GM19324 (cell line): ENCODE measurements around the gene TPRX2.
"Not testable (repeated sequence)": the region's sequence is repeated elsewhere in the genome, so short reads cannot be mapped to it uniquely, and the experiment has no call there.

ENCODE experiments used
- ATAC-seq: cut with Tn5 transposase; IDR thresholded peaks from one replicate; pipeline ENCODE4 v1.9.1; 2021; ENCODE audit warnings: mild to moderate bottlenecking, moderate library complexity; ENCODE audit not compliant: unreplicated experiment, low FRiP score

The TPRX2 gene, protein sequence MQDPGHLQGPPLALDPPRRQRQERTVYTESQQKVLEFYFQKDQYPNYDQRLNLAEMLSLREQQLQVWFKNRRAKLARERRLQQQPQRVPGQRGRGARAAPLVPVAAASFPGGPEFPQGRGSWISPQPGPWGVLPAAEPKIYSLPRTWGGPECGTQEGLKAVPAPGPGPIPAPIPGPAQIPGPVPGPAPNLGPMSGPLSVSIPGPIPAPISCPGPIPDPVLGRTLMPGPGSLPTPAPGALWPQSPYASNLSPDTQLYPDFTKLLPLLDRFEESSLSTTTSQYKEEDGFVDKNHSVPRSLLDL

DNA sequence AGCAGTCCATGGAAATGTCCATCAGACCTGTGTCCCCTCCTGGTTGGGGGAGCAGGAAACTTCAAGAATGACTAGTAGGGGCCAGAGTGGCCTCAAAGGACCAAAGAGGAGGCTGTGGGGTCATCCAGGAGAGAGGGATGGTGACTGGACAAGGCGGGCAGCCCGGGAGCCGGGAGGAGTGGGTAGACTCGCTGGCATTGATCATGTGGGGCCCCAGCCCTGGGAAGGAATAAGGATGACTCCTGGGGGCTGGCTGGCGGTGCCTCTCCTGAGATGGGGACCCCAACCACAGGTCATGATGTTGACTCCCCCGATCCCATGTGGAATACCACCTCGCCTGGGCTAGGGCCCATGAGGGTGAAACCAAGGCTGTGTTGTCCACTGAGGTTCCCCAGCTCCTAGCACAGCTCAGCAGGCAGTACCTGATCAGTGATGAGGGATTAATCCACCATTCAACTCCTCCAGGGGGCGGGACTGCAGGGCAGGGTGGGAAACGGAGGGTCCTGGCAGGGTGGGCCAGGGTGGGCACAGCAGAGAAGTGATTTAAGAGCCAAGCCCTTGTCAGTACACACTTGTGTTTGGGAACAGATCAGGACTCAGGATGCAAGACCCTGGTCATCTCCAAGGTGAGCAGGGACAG lies at the start of gene TPRX2:
TPRX2 (plus strand) TSS at position 590 of the 640 bp plus-strand sequence; CDS start at position 602, 12 bp downstream.
- ATAC-seq, result not testable (repeated sequence)

DNA sequence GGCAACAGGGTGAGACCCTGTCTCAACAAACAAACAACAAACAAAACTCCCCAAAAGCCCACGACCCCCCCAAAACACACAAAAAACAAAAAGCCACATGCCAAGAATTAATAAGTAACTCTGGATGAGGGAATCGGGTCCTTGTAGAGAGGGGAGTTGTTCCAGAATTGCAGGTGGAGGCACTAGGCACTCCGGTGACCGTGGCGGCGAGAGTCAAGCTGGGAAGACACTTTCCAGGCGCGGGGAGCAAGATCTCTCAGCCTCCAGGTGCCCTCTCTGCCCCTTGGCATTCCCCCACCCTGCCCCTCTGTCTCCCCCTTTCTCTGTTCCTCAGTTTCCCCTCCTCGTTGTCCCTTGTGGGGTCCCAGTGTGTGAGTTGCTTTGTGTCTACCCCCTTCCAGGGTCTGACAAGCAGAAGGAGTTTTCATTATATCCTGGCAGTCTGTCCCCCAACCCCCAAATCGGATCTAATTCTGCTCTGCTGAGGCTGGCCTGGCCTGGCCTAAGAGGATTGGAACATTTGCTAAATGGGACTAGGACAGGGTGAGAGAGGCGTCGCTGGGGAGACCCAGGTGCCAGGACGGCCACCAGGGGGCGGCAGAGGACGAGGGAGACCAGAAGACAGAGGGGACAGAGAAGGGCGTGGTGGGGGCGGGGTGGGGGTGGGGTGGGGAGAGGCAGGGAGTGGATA lies 45.6 kb upstream of the TPRX2 start:
- no peak for ATAC-seq

DNA sequence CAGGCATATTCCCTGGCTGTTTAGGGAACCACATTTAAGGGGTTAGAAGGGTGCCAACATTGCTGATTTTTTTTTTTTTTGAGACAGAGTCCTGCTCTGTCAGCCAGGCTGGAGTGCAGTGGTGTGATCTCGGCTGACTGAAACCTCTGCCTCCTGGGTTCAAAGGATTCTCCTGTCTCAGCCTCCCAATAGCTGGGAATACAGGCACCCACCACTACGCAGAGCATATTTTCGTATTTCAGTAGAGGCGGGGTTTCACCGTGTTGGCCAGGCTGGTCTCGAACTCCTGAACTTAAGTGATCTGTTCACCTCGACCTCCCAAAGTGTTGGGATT lies 45.1 kb upstream of the TPRX2 start:
- ATAC-seq, result no peak

DNA sequence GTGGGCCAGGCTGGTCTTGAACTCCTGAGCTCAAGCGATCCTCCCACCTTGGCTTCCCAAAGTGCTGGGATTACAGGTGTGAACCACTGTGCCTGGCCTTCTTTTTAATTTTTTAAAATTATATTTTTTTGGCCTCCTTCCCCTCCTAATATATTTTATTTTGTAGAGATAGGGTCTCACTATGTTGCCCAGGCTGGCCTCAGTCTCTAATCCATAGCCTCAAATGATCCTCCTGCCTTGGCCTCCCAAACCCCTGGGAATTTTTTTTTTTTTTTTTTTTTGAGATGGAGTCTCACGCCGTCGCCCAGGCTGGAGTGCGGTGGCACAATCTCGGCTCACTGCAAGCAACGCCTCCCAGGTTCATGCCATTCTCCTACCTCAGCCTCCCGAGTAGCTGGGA lies 42.8 kb upstream of the TPRX2 start:
- ATAC-seq, result not testable (repeated sequence)

DNA sequence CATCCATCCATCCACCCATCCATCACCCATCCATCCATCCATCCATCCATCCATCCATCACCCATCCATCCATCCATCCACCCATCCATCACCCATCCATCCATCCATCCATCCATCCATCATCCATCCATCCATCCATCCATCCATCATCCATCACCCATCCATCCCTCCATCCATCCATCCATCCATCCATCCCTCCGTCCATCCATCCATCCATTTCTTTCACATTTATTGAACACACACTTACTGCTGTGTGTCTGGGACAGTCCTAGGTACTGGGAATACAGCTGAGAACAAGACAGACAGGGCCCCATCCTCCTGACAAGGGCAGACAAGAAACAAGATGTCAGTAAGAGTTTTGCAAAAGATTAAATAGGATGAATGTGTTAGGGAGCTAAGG lies 40.8 kb upstream of the TPRX2 start:
- not testable (repeated sequence) for ATAC-seq

DNA sequence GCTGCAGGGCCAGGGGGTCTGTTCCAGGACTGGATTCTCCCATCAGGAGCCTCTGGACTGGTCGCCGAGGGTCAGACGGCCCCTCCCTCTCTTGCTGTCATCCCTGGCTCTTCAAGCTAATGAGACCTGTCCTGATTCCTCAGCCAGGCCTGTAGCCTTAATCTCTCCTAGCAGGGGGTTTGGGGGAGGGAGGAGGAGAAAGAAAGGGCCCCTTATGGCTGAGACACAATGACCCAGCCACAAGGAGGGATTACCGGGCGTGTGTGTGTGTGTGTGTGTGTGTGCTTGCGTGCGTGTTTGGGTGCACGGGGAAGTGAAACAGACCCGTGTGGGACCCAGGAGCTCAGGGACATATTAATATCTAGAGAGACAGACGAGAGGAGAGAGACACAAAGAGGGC lies 39.2 kb upstream of the TPRX2 start:
- ATAC-seq, result no peak

DNA sequence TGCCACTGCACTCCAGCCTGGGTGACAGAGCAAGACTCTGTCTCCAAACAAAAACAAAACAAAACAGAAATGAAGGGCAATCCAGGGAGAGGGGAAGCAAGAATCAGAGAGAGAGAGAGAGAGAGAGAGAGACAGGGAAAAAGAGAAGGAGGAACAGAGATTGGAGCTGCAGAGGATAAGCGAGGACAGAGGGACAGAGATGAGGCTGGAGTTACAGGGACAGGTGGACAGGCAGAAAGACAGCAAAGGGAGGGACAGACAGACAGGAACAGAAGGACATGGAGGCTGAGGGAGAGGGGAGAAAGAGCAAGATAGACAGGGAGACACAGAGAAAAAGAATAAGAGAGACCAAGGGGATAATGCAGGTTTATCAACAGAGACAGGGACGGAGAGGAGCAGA lies 38.6 kb upstream of the TPRX2 start:
- ATAC-seq, result no peak

DNA sequence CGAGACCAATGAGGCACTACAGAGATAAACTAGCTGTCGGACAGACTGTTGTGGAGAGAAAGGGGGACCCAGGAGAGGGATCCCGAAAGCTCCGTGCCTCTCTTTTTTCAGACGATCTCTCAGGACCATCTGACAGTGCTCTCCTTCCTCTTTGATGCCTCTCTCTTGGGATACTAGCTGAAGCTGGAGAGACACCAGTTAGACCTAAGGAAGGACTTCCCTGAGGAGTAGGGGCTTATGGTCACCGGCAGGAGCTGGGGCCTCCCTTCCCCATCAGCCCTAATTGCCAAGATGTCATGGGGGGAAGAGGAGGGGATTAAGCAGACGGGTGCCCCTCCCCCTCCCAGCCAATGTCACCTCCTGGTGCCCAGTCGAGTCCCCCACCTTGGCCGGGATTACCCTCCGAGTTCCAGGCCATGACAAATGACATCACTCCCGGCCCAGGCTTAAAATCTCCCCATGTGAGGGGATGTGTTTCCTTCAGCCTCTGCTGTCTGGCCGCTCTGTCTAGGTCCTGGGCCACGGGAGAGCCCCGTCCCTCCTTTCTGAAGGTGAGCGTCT lies 37.5 kb upstream of the TPRX2 start, which contains the start of gene CRX:
CRX (plus strand) TSS at position 478 of the 561 bp plus-strand sequence. CDS start 12,507 bp downstream, outside the sequence.
- no peak for ATAC-seq

DNA sequence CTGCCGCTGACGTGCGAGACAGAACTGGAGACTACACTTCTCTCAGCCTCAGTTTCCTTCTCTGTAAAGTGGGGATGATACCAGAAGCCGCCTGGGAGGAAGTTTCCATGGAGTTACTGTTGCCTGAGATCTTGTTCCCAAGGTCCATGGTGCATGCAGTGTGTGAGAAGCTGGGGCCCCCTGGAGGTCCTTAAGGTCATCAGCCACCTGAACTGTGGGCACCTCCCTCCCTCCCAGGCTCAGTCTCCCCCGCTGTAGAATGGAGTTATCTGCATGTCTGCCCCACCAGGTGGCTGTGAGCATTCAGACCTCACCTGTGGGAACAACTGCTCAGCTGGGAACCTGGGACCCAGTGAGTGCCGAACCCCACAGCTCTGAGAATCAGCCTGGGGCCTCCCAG lies 34.6 kb upstream of the TPRX2 start:
- ATAC-seq, result no peak

DNA sequence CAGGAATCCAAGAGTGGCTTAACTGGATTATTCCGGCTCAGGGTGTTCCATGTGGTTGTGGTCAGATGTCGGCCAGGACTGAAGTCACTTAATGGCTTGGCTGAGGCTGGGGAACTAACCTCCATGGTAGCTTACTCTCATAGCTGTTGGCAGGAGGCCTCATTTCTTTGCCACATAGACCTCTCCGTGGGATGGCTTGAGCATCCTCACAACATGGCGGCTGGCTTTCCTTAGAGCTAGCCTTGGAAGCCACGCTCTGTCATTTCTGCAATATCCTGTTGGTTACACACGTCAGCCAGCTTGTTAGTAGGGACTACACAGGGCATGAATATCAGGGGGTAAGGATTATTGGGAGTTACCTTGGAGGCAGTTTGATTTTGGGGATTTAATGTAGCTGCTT lies 32.2 kb upstream of the TPRX2 start:
- ATAC-seq, result no peak

DNA sequence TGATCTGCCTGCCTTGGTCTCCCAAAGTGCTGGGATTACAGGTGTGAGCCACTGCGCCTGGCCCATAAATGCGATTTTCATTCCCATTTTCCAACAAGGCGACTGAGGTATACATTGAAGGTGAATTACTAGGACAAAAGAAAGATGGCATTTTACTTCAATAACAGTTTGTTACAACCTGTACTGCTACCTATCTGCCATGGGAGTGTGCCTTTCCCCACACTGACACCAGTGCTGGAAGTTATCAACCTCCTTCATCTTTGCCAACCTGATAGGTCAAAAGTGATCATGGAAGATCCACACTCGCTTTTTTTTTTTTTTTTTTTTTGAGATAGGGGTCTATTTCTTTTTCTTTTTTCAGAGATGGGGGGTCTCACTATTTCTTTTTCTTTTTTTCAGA lies 26.3 kb upstream of the TPRX2 start:
- ATAC-seq, result no peak

DNA sequence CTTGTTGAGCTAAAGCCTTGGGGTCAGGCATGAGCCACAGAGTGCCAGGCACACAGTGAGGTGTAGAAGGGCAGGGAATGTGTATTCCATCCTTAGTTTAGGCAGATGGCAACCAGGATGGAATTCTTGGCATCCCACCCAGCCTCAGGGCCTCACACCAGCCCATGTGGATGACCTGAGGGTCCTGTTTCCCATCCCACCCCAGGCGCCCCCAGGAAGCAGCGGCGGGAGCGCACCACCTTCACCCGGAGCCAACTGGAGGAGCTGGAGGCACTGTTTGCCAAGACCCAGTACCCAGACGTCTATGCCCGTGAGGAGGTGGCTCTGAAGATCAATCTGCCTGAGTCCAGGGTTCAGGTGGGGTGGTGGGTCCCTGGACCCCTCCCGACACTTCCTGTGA lies 23.0 kb upstream of the TPRX2 start:
- ATAC-seq, result no peak

DNA sequence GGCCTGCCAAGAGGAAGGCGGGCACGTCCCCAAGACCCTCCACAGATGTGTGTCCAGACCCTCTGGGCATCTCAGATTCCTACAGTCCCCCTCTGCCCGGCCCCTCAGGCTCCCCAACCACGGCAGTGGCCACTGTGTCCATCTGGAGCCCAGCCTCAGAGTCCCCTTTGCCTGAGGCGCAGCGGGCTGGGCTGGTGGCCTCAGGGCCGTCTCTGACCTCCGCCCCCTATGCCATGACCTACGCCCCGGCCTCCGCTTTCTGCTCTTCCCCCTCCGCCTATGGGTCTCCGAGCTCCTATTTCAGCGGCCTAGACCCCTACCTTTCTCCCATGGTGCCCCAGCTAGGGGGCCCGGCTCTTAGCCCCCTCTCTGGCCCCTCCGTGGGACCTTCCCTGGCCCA lies 19.6 kb upstream of the TPRX2 start:
- ATAC-seq, result no peak

DNA sequence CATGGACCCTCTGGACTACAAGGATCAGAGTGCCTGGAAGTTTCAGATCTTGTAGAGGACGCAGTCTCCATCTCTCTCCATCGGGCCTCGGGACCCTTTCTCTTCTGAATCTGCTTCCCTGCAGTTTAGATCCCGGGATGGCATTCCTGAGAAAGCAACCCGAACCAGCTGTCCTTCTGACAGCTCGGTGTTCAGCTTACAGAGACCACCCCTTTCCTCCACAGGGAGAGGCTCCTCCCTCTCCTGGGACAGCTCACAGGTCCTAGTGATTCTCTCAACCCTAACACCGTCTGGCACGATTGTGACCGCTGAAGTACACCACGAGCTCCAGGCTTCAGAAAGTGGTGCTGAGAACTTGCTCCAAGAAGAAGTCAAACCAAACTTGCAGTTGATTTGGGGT lies 19.1 kb upstream of the TPRX2 start:
- no peak for ATAC-seq

DNA sequence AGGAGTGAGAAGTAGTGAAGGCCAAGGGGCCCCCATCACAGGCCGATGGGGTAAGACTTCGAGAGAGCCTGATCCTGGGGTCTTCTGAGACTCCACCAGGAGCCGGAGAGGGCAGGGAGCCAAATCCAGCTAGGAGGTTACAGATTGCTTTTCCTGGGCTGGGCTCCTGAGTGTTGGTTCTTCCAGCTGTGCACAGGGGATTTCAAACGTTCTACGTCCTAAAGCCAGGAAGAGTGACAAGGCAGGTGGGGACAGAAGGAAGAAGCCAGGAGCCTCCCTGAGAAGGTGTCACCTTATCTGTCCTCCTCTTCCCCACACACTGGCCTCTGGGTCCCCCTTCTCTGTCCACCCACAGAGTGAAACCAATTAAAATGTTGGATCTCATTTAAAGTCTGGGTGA lies 16.1 kb upstream of the TPRX2 start:
- no peak for ATAC-seq

DNA sequence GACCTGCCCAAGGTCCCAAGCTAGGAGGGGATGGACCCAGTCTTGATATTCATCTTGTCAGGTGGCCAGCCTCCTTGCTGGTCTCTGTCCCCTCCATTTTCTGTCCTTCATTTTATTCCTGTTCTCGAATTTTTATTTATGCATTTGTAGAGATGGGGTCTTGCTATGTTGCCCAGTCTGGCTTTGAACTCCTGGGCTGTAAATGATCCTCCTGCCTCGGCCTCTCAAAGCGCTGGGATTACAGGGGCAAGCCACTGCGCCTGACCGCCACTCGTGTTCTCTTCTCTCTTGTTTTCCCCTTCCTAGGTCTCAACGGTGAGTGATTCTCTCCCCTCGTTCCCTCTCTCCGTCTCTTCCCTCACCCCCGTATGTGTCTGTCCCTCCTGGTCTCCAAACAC lies 10.6 kb upstream of the TPRX2 start:
- ATAC-seq, result no peak

DNA sequence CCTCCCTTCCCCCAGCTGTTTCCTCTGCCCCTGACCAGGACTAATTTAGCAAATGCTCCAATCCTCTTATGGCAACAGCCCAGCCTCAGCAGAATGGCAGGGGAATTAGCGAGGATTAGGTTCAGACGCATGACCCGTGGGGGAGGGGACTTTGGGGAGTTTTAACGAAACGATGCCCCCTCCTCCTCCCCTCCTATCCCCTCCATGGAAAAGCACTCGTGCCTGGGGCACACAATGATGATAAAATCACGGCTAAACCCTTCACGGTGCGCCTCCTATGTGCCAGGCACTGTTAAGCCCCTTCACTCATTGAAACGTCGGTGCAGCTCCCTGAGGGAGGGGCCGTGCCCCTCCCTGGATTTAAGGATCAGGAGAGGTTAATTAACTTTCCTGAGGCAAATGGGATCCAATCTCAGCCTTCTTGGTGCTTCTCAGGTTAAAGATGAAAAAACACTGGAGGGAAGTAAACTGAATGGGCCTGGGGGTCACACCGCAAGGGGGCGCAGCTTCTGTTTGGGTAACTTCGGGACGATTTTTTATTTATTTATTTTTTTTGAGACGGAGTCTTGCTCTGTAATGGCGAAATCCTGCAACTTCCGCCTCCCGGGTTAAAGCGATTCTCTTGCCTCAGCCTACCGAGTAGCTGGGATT lies 10.1 kb upstream of the TPRX2 start:
- no peak for ATAC-seq

DNA sequence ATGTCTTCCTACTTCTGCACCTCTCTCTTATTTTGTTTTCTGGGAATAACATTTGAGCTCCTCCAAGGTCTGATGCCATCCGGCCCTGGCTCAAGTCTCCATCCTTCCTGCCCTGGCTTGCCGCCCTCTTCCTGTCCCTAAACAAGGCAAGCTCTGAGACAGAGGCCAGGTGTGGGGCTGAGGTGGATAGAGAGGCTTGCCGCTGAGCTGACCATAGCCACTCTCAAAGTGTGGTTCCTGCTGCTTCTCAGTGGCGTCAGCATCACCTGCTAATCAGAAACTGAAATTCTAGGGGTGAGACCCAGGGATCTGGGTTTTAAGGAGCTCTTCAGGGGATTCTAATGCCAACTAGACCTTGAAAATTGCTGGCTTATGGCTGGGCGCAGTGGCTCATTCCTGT lies 6.0 kb upstream of the TPRX2 start:
- no peak for ATAC-seq

DNA sequence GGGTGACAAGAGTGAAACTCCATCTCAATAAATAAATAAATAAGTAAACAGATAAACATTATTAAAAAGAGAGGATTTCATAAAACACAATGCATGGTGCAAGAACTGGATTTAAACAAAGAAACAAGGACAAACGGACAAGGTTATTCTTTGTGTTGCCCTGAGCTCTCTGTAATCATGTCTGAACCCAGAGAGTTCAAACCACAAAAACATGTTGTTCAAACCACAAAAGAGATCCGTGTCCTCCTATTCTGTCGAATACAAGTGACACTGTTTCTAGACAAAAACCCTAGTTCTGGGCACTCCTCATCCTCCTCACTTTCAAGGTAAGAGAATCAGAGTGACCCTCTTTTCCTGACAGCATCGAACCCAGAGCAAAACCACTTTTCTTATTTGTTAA lies 4.6 kb upstream of the TPRX2 start:
- no peak for ATAC-seq

DNA sequence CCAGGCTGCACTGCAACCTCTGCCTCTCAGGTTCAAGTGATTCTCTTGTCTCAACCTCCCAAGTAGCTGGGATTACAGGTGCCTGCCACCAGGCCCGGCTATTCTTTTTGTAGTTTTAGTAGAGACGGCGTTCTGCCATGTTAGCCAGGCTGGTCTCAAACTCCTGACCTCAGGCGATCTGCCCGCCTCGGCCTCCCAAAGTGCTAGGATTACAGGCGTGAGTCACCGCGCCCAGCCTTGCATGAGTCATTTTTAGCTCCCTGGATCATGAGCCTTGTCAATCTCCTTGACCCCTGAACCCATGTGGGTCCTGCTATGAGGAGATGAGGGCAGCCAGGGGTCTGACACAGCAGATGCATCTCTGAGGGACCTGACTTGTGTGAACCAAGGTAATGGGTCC lies 804 bp upstream of the TPRX2 start:
- ATAC-seq, result not testable (repeated sequence)

DNA sequence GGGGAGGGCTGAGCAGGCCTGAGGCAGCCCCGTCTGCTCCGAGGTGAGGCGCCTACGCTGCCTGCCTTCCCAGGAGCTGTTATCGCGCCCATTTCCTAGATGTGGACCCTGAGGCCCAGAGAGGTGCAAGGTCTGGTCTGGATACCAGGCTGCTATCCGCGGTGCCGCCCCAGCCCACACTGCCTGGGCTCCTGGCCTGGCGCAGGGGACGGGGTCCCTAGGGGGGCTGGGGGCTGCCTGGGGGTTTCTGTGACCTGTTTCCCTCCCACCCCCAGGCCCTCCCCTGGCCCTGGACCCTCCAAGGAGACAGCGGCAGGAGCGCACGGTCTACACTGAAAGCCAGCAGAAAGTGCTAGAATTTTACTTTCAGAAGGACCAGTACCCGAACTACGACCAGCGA lies 803 bp downstream of the TPRX2 start:
- not testable (repeated sequence) for ATAC-seq
